Adrenal gland (tissue), 12 donors: ENCODE results near the gene RPS6KA2. TPM values are rescaled to one million over a fixed set of nuclear protein-coding genes. Genes with fewer than 3 reads are reported as not detected.

Source experiments
- DNase-seq, 7 donors: peaks; one replicate each; pipeline ENCODE4 v3.0.0-alpha.2; 2019 to 2020
- H3K27ac ChIP-seq, 5 donors: fragments of 200-600 bp; sonication (generic) in 4 of 5; 1 replicate in 3 of 5; 2 replicates in 2 of 5; pipeline versions ENCODE4 v1.5.1 to v1.8.0; 2016 to 2020; ENCODE audit warnings: mild to moderate bottlenecking in 1 of 5
- H3K27me3 ChIP-seq: fragments of 200-600 bp; 2 replicates; pipeline ENCODE4 v1.8.0; 2021
- H3K36me3 ChIP-seq, 2 donors: fragments of 200-600 bp; replicated peaks in 1 of 2; 1 replicate in 1 of 2; 2 replicates in 1 of 2; pipeline versions ENCODE4 v1.5.1 to v1.8.0; 2018 to 2022
- H3K4me1 ChIP-seq, 2 donors: fragments of 200-600 bp; replicated peaks in 1 of 2; 1 replicate in 1 of 2; 2 replicates in 1 of 2; pipeline versions ENCODE4 v1.5.1 to v1.8.0; 2018 to 2021
- H3K4me3 ChIP-seq, 4 donors: fragments of 200-600 bp; sonication (generic) in 3 of 4; one replicate each; pipeline ENCODE4 v1.5.1; 2016 to 2018
- H3K9me3 ChIP-seq, 3 donors: fragments of 200-600 bp; sonication (generic) in 1 of 3; replicated peaks in 1 of 3; 1 replicate in 2 of 3; 2 replicates in 1 of 3; pipeline versions ENCODE4 v1.5.1 to v1.8.0; 2016 to 2021
- CTCF ChIP-seq, 6 experiments: fragments of 450-650 bp in 4 of 6; fragments of 200-600 bp in 2 of 6; sonication (generic) in 1 of 6; IDR thresholded peaks; 1 replicate in 5 of 6; 2 replicates in 1 of 6; pipeline versions ENCODE4 v1.5.1 to v1.8.0; 2016 to 2021; ENCODE audit warnings: antibody characterized with exemption in 6 of 6, mild to moderate bottlenecking in 2 of 6, moderate library complexity in 1 of 6
- POLR2A ChIP-seq, 2 donors: fragments of 450-650 bp; IDR thresholded peaks; one replicate each; pipeline ENCODE4 v1.6.1; 2017; ENCODE audit warnings: antibody characterized with exemption in 2 of 2, mild to moderate bottlenecking in 2 of 2, moderate library complexity in 1 of 2
- WGBS, 4 donors: extraction: QIAGEN DNeasy Blood & Tissue Kit in 2 of 4; methylation state at CpG; one replicate each; pipeline versions ENCODE4 v1.1.5 to v1.1.7; 2013 to 2017; 5-methylcytosine and 5-hydroxymethylcytosine counted together
- intact Hi-C, 2 donors: fragments of 100-400 bp; cut with DNase I; formaldehyde crosslinking; loops; one replicate each; pipeline versions ENCODE4 v1.14.1 to v1.15.0; 2022 to 2023
- polyA plus RNA-seq, 3 donors: library from polyadenylated mRNA; stranded (reverse); fragments of 200-250 nt in 2 of 3; fragments of 350-450 nt in 1 of 3; fragmentation: Illumina TruSeq in 1 of 3; extraction: RNeasy Lipid Tissue Mini Kit (QIAGEN cat#74804) in 1 of 3; gene quantifications; one replicate each; pipeline ENCODE4 v1.2.3, GENCODE V29; 2013 to 2014
- total RNA-seq, 9 donors: library from RNA; depleted of rRNA in 4 of 9; stranded (reverse); fragments of >200 nt in 4 of 9; fragments of 120-200 nt in 1 of 9; fragmentation: NEBNext Ultra II Directional in 1 of 9; extraction: Animal tissue kit (Norgen Biotek cat#: 25700) in 1 of 9; gene quantifications; one replicate each; pipeline versions ENCODE4 v1.1.0 to v1.2.4, GENCODE V29; 2013 to 2023
- donor health status: healthy with polysubstance abuse.
- donor health status: Bipolar disorder and iron deficiency.
- donor health status: DM: yes; HTN: yes; CAD: no.
- donor health status: DM: no; HTN: no; CAD: no.
- donor health status: DM: no; HTN: no; CAD: no.
- donor health status: DM: yes; HTN: yes; CAD: no.

Gene RPS6KA2
- total and polyA plus RNA-seq, 12 donors, result 7.0 to 40.4 (median 26.2) TPM

GRCh38 chr6:166412156-166412910, 214.7 kb downstream of the RPS6KA2 start:
- DNase-seq, result no peak
- TF ChIP-seq CTCF (IDR thresholded peaks at IDR 0.05) (no peak), POLR2A (IDR thresholded peaks at IDR 0.05) (no peak)
- no peaks in the 10 kb centered on the region for H3K4me1 ChIP-seq
- H3K9me3 ChIP-seq, result no peaks in the 10 kb centered on the region
- H3K36me3 ChIP-seq, result peaks cover 0 to 8% of the 10 kb centered on the region in 2 donors
- no peaks in the 10 kb centered on the region for H3K27me3 ChIP-seq
- intact Hi-C loops, result no loop called here
- 93 to 96% (median 94%) methylated on average over 32 to 49 of the region's 49 CpGs for WGBS, 4 donors
- no peak overlapping the region for H3K4me3 ChIP-seq
- no peak overlapping the region for H3K27ac ChIP-seq

GRCh38 chr6:166411721-166412151, 215.3 kb downstream of the RPS6KA2 start:
- TF ChIP-seq POLR2A (IDR thresholded peaks at IDR 0.05), result no peak
- no peak for TF ChIP-seq CTCF (IDR thresholded peaks at IDR 0.05)
- peaks cover 0 to 8% of the 10 kb centered on the region in 2 donors for H3K36me3 ChIP-seq
- no peak for DNase-seq
- H3K4me3 ChIP-seq, result no peak overlapping the region
- intact Hi-C loops, result no loop called here
- no peaks in the 10 kb centered on the region for H3K27me3 ChIP-seq
- no peaks in the 10 kb centered on the region for H3K4me1 ChIP-seq
- H3K27ac ChIP-seq, result no peak overlapping the region
- WGBS, 4 donors, result 79 to 84% (median 80%) methylated on average over 4 to 12 of the region's 12 CpGs
- H3K9me3 ChIP-seq, result no peaks in the 10 kb centered on the region

- WGBS, 4 donors, result 81 to 90% (median 87%) methylated on average over 14 to 15 of the region's 15 CpGs
These were observed 215.8 kb downstream of the RPS6KA2 start for GRCh38 chr6:166411271-166411670.

GRCh38 chr6:166410426-166410935, 216.6 kb downstream of the RPS6KA2 start:
- no peak for DNase-seq
- WGBS, 4 donors, result 85 to 88% (median 87%) methylated on average over 8 to 10 of the region's 10 CpGs
- H3K27me3 ChIP-seq, result no peaks in the 10 kb centered on the region
- no peak overlapping the region for H3K27ac ChIP-seq
- no peak overlapping the region for H3K4me3 ChIP-seq
- H3K36me3 ChIP-seq, result peaks cover 0 to 8% of the 10 kb centered on the region in 2 donors
- no peaks in the 10 kb centered on the region for H3K4me1 ChIP-seq
- intact Hi-C loops, result no loop called here
- H3K9me3 ChIP-seq, result no peaks in the 10 kb centered on the region
- TF ChIP-seq POLR2A (IDR thresholded peaks at IDR 0.05) (no peak), CTCF (IDR thresholded peaks at IDR 0.05) (no peak)

More at GRCh38 chr6:166411271-166411670, 215.8 kb downstream of the RPS6KA2 start:
- Histone ChIP-seq H3K4me3 (no peak overlapping the region), H3K4me1 (no peaks in the 10 kb centered on the region), H3K36me3 (peaks cover 0 to 8% of the 10 kb centered on the region in 2 donors), H3K27ac (no peak overlapping the region), H3K9me3 (no peaks in the 10 kb centered on the region), H3K27me3 (no peaks in the 10 kb centered on the region)
- TF ChIP-seq POLR2A (IDR thresholded peaks at IDR 0.05), result no peak
- no peak for TF ChIP-seq CTCF (IDR thresholded peaks at IDR 0.05)
- DNase-seq, result no peak
- intact Hi-C loops, result no loop called here
